ENCODE results near the gene ZNF135.

The ZNF135 gene

GRCh38 chr19:58022283-58022660 lies 36.8 kb upstream of the ZNF135 start:
- peak; percentile 25 for TF ChIP-seq CTCF (conservative IDR thresholded peaks at IDR 0.05)
- H3K27ac ChIP-seq = peak overlapping the region; percentile 33

- no peak for TF ChIP-seq CTCF (conservative IDR thresholded peaks at IDR 0.05)
- no peak overlapping the region for H3K27ac ChIP-seq
These were observed 34.4 kb upstream of the ZNF135 start for GRCh38 chr19:58024661-58025060.

GRCh38 chr19:58033741-58034476 lies 25.2 kb upstream of the ZNF135 start, which contains the start of gene ZSCAN1:
Gene ZSCAN1, plus strand, starts transcription at chr19:58034025. Its CDS starts 3,812 bp downstream, at chr19:58037837.
- H3K27ac ChIP-seq = peak within 1 kb of the TSS; percentile 90

GRCh38 chr19:58034477-58034793 lies 24.6 kb upstream of the ZNF135 start:
- peak overlapping the region; percentile 90 for H3K27ac ChIP-seq
- TF ChIP-seq CTCF (conservative IDR thresholded peaks at IDR 0.05) = no peak

More at GRCh38 chr19:58033741-58034476, 25.2 kb upstream of the ZNF135 start, which contains the start of gene ZSCAN1:
- no peak for TF ChIP-seq CTCF (conservative IDR thresholded peaks at IDR 0.05)

- TF ChIP-seq CTCF (conservative IDR thresholded peaks at IDR 0.05) = no peak
These were observed 23.2 kb upstream of the ZNF135 start for GRCh38 chr19:58035863-58036262.

GRCh38 chr19:58037927-58038687 lies 21.0 kb upstream of the ZNF135 start:
- TF ChIP-seq CTCF (conservative IDR thresholded peaks at IDR 0.05) = no peak
- peak overlapping the region; percentile 36; the same call in 1 of the 2 replicates for H3K27ac ChIP-seq

More at GRCh38 chr19:58035863-58036262, 23.2 kb upstream of the ZNF135 start:
- H3K27ac ChIP-seq = no peak overlapping the region

GRCh38 chr19:58038688-58039204 lies 20.3 kb upstream of the ZNF135 start:
- H3K27ac ChIP-seq = no peak overlapping the region; the same call in 1 of the 2 replicates
- TF ChIP-seq CTCF (conservative IDR thresholded peaks at IDR 0.05) = no peak
